ENCODE data around the gene TANGO6. TPM values are rescaled to one million over a fixed set of nuclear protein-coding genes. Genes with fewer than 3 reads are reported as not detected.
"Not testable (repeated sequence)": the region's sequence is repeated elsewhere in the genome, so short reads cannot be mapped to it uniquely, and the experiment has no call there.

TANGO6 gene
- total RNA-seq, 1 donor from 2014 or later = 17.6 TPM

- no peak for DNase-seq (ENCODE audit: low spot score)
Measured at GRCh38 chr16:69115837-69116236, 272.5 kb downstream of the TANGO6 start.

- DNase-seq (ENCODE audit: low spot score) = no peak
Measured at GRCh38 chr16:69116256-69116875, 273.0 kb downstream of the TANGO6 start.

- DNase-seq (ENCODE audit: low spot score) = no peak
Measured at GRCh38 chr16:69116906-69117305, 273.6 kb downstream of the TANGO6 start.

GRCh38 chr16:69118468-69118867 is 275.1 kb downstream of the TANGO6 start:
- no peak for DNase-seq (ENCODE audit: low spot score)

GRCh38 chr16:69118994-69119393 is 275.7 kb downstream of the TANGO6 start:
- DNase-seq (ENCODE audit: low spot score) = no peak

- DNase-seq (ENCODE audit: low spot score) = no peak
Measured at GRCh38 chr16:69119536-69119935, 276.2 kb downstream of the TANGO6 start.

GRCh38 chr16:69120096-69120664 is 276.8 kb downstream of the TANGO6 start:
- no peak for DNase-seq (ENCODE audit: low spot score)

- DNase-seq (ENCODE audit: low spot score) = peak; percentile 65
Measured at GRCh38 chr16:69123910-69124309, 280.6 kb downstream of the TANGO6 start.

- DNase-seq (ENCODE audit: low spot score) = not testable (repeated sequence)
Measured at GRCh38 chr16:69124406-69124805, 281.1 kb downstream of the TANGO6 start.

GRCh38 chr16:69124961-69125360 is 281.6 kb downstream of the TANGO6 start:
- not testable (repeated sequence) for DNase-seq (ENCODE audit: low spot score)

GRCh38 chr16:69126221-69126620 is 282.9 kb downstream of the TANGO6 start:
- DNase-seq (ENCODE audit: low spot score) = no peak

- not testable (repeated sequence) for DNase-seq (ENCODE audit: low spot score)
Measured at GRCh38 chr16:69126801-69127200, 283.5 kb downstream of the TANGO6 start.

- no peak for DNase-seq (ENCODE audit: low spot score)
Measured at GRCh38 chr16:69127966-69128510, 284.7 kb downstream of the TANGO6 start.

GRCh38 chr16:69130461-69130860 is 287.1 kb downstream of the TANGO6 start:
- DNase-seq (ENCODE audit: low spot score) = no peak

- peak; percentile 74 for DNase-seq (ENCODE audit: low spot score)
Measured at GRCh38 chr16:69131167-69131838, 288.0 kb downstream of the TANGO6 start.

GRCh38 chr16:69131839-69132423 is 288.6 kb downstream of the TANGO6 start:
- peak; percentile 91 for DNase-seq (ENCODE audit: low spot score)

- peak; percentile 90 for DNase-seq (ENCODE audit: low spot score)
Measured at GRCh38 chr16:69132424-69133252, 289.3 kb downstream of the TANGO6 start, which contains the start of the genes CHTF8 and UTP4. TSS of gene CHTF8 (minus strand) at chr16:69132588. CDS start at chr16:69121458, 11,130 bp downstream. TSS of gene UTP4 (plus strand) at chr16:69132649. CDS start at chr16:69133460, 811 bp downstream.

- no peak for DNase-seq (ENCODE audit: low spot score)
Measured at GRCh38 chr16:69133373-69133954, 290.1 kb downstream of the TANGO6 start.

Data from umbilical cord (tissue), 2 donors.